ENCODE measurements around the gene ACIN1.

ACIN1 gene

GRCh38 chr14:23015618-23016017 lies 79.3 kb downstream of the ACIN1 start:
- no peak for TF ChIP-seq NFIC (IDR thresholded peaks at IDR 0.05)
- TF ChIP-seq TEAD4 (IDR thresholded peaks at IDR 0.05), result no peak
- TF ChIP-seq TCF12 (IDR thresholded peaks at IDR 0.05; ENCODE audit: low read depth), result no peak
- TF ChIP-seq CEBPB (IDR thresholded peaks at IDR 0.05), result no peak
- no peak for TF ChIP-seq ZBTB7A (IDR thresholded peaks at IDR 0.05; ENCODE audit: low read depth)
- TF ChIP-seq USF1 (IDR thresholded peaks at IDR 0.05), result no peak
- no peak for TF ChIP-seq YY1 (IDR thresholded peaks at IDR 0.05; ENCODE audit: low read depth)
- no peak for TF ChIP-seq FOXM1 (IDR thresholded peaks at IDR 0.05; ENCODE audit: borderline replicate concordance, low read depth)
- TF ChIP-seq MAX (IDR thresholded peaks at IDR 0.05), result no peak
- TF ChIP-seq CREB1 (IDR thresholded peaks at IDR 0.05; ENCODE audit: low read depth), result no peak
- TF ChIP-seq RAD21 (IDR thresholded peaks at IDR 0.05; ENCODE audit: low read depth), result no peak
- no peak for TF ChIP-seq REST (IDR thresholded peaks at IDR 0.05; ENCODE audit: low read depth)
- no peak for TF ChIP-seq EGR1 (IDR thresholded peaks at IDR 0.05)
- TF ChIP-seq TAF1 (IDR thresholded peaks at IDR 0.05; ENCODE audit: low read depth), result no peak
- TF ChIP-seq EP300 (IDR thresholded peaks at IDR 0.05; ENCODE audit: borderline replicate concordance), result no peak

- TF ChIP-seq RAD21 (IDR thresholded peaks at IDR 0.05; ENCODE audit: low read depth) (no peak), EGR1 (IDR thresholded peaks at IDR 0.05) (no peak), TCF12 (IDR thresholded peaks at IDR 0.05; ENCODE audit: low read depth) (no peak), MAX (IDR thresholded peaks at IDR 0.05) (no peak), TEAD4 (IDR thresholded peaks at IDR 0.05) (no peak), YY1 (IDR thresholded peaks at IDR 0.05; ENCODE audit: low read depth) (no peak), FOXM1 (IDR thresholded peaks at IDR 0.05; ENCODE audit: borderline replicate concordance, low read depth) (no peak), TAF1 (IDR thresholded peaks at IDR 0.05; ENCODE audit: low read depth) (no peak), ZBTB7A (IDR thresholded peaks at IDR 0.05; ENCODE audit: low read depth) (no peak), CREB1 (IDR thresholded peaks at IDR 0.05; ENCODE audit: low read depth) (no peak), CEBPB (IDR thresholded peaks at IDR 0.05) (no peak), NFIC (IDR thresholded peaks at IDR 0.05) (no peak), USF1 (IDR thresholded peaks at IDR 0.05) (no peak), REST (IDR thresholded peaks at IDR 0.05; ENCODE audit: low read depth) (no peak)
Measured at GRCh38 chr14:23013054-23013748, 81.7 kb downstream of the ACIN1 start.

- TF ChIP-seq CEBPB (IDR thresholded peaks at IDR 0.05), result no peak
- TF ChIP-seq EP300 (IDR thresholded peaks at IDR 0.05; ENCODE audit: borderline replicate concordance), result no peak
- peak; percentile 76 for TF ChIP-seq USF1 (IDR thresholded peaks at IDR 0.05)
- TF ChIP-seq EGR1 (IDR thresholded peaks at IDR 0.05), result peak; percentile 38; the same call in 1 of the 2 replicates
- 0 out of 2 replicates have a peak, but pooled peaks have one; percentile 34 for TF ChIP-seq MAX (IDR thresholded peaks at IDR 0.05)
- TF ChIP-seq ZBTB7A (IDR thresholded peaks at IDR 0.05; ENCODE audit: low read depth), result peak; percentile 98
Measured at GRCh38 chr14:23009939-23010726, 84.8 kb downstream of the ACIN1 start, which contains the start of gene C14orf93. Gene C14orf93, minus strand, starts transcription at chr14:23010143. Its CDS starts 11,120 bp downstream, at chr14:22999023.

GRCh38 chr14:23009483-23009938 lies 85.4 kb downstream of the ACIN1 start:
- no peak for TF ChIP-seq FOXM1 (IDR thresholded peaks at IDR 0.05; ENCODE audit: borderline replicate concordance, low read depth)
- no peak for TF ChIP-seq EGR1 (IDR thresholded peaks at IDR 0.05)
- TF ChIP-seq CREB1 (IDR thresholded peaks at IDR 0.05; ENCODE audit: low read depth), result no peak
- no peak for TF ChIP-seq TEAD4 (IDR thresholded peaks at IDR 0.05)
- no peak for TF ChIP-seq REST (IDR thresholded peaks at IDR 0.05; ENCODE audit: low read depth)
- no peak for TF ChIP-seq YY1 (IDR thresholded peaks at IDR 0.05; ENCODE audit: low read depth)

All from Ishikawa (cell line).